ENCODE data around the gene DUXB. TPM values are rescaled to one million over a fixed set of nuclear protein-coding genes. Genes with fewer than 3 reads are reported as not detected.

DUXB gene
- total and polyA plus RNA-seq, 2 of the 13 experiments (the other 11 are each of a cell fraction or from before 2014, with no cell fraction given) = not detected

- CTCF ChIA-PET (ENCODE audit: low intra/inter-chr PET ratio, low total read pairs) = no interaction called here
- Histone ChIP-seq H3K36me3 (replicated peaks in 1 of 2; ENCODE audit: control insufficient read depth in 1 of 2, insufficient read depth in 2 of 2, low read length in 2 of 2) (no peaks in the 10 kb centered on the region), H2AFZ (ENCODE audit: low read length) (no peak overlapping the region), H3K79me2 (ENCODE audit: insufficient read depth, low read length) (no peaks in the 10 kb centered on the region), H4K20me1 (ENCODE audit: insufficient read depth, low read length) (no peaks in the 10 kb centered on the region), H3K4me1 (ENCODE audit: insufficient read depth, low read length) (no peaks in the 10 kb centered on the region), H3K9ac (ENCODE audit: insufficient read depth, low read depth, low read length) (no peak overlapping the region), H3K4me2 (ENCODE audit: low read depth, low read length) (no peak overlapping the region), H3K4me3 (replicated peaks in 1 of 3; ENCODE audit: insufficient read depth in 1 of 3, low read depth in 2 of 3, low read length in 3 of 3) (no peak overlapping the region), H3K9me3 (ENCODE audit: low read length) (no peaks in the 10 kb centered on the region), H3K27me3 (ENCODE audit: control insufficient read depth in 1 of 2, insufficient read depth in 2 of 2, low read length in 2 of 2) (no peaks in the 10 kb centered on the region; a peak in 1 of 5 replicates), H3K27ac (ENCODE audit: extremely low read length, insufficient read depth, low read length) (no peak overlapping the region)
- ATAC-seq = no peak
- WGBS (ENCODE audit: low lambda C conversion rate) = 19% methylated on average over 4 of the region's 4 CpGs
- no peak for DNase-seq (ENCODE audit: low spot score)
- intact Hi-C loops (cut with micrococcal nuclease; ENCODE audit: unreplicated experiment) (no loop called here), in situ Hi-C loops (cut with HindIII; ENCODE audit: extremely low pct_ligation_motif_present, low pct_unique_long_range_greater_than_20kb) (no loop called here)
- POLR2A ChIA-PET = no interaction called here
- BruUV-seq (replicated peaks) = no TSS peak
- FAIRE-seq = no peak
- TF ChIP-seq ZFP41 (CRISPR knock-in tag; IDR thresholded peaks at IDR 0.05; ENCODE audit: borderline replicate concordance) = no peak
- TF ChIP-seq HMGXB4 (CRISPR knock-in tag; IDR thresholded peaks at IDR 0.05; ENCODE audit: borderline replicate concordance in 1 of 2, low read depth in 1 of 2) = no peak
- no peak for TF ChIP-seq PHB2 (IDR thresholded peaks at IDR 0.05; ENCODE audit: partially characterized antibody)
- TF ChIP-seq, protein P1, sequence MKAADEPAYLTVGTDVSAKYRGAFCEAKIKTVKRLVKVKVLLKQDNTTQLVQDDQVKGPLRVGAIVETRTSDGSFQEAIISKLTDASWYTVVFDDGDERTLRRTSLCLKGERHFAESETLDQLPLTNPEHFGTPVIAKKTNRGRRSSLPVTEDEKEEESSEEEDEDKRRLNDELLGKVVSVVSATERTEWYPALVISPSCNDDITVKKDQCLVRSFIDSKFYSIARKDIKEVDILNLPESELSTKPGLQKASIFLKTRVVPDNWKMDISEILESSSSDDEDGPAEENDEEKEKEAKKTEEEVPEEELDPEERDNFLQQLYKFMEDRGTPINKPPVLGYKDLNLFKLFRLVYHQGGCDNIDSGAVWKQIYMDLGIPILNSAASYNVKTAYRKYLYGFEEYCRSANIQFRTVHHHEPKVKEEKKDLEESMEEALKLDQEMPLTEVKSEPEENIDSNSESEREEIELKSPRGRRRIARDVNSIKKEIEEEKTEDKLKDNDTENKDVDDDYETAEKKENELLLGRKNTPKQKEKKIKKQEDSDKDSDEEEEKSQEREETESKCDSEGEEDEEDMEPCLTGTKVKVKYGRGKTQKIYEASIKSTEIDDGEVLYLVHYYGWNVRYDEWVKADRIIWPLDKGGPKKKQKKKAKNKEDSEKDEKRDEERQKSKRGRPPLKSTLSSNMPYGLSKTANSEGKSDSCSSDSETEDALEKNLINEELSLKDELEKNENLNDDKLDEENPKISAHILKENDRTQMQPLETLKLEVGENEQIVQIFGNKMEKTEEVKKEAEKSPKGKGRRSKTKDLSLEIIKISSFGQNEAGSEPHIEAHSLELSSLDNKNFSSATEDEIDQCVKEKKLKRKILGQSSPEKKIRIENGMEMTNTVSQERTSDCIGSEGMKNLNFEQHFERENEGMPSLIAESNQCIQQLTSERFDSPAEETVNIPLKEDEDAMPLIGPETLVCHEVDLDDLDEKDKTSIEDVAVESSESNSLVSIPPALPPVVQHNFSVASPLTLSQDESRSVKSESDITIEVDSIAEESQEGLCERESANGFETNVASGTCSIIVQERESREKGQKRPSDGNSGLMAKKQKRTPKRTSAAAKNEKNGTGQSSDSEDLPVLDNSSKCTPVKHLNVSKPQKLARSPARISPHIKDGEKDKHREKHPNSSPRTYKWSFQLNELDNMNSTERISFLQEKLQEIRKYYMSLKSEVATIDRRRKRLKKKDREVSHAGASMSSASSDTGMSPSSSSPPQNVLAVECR (CRISPR knock-in tag; IDR thresholded peaks at IDR 0.05; ENCODE audit: borderline replicate concordance) = no peak
- TF ChIP-seq PRDM10 (CRISPR knock-in tag; IDR thresholded peaks at IDR 0.05; ENCODE audit: low read depth) = no peak
- TF ChIP-seq NR2F1 (CRISPR knock-in tag; IDR thresholded peaks at IDR 0.05) = no peak
Measured at GRCh38 chr16:75703306-75703705, 2.0 kb upstream of the DUXB start.
